Activated CD4-positive, alpha-beta T cell treated with anti-CD3 and anti-CD28 coated beads, Interleukin-2, amount 50 U/mL, for 1 hour (primary cell): ENCODE measurements around the gene AZIN2.
"Not testable (repeated sequence)": the region's sequence is repeated elsewhere in the genome, so short reads cannot be mapped to it uniquely, and the experiment has no call there.

ENCODE experiments used
- DNase-seq: peaks from one replicate; pipeline ENCODE4 v3.0.0-alpha.2; 2020

The AZIN2 gene

DNA sequence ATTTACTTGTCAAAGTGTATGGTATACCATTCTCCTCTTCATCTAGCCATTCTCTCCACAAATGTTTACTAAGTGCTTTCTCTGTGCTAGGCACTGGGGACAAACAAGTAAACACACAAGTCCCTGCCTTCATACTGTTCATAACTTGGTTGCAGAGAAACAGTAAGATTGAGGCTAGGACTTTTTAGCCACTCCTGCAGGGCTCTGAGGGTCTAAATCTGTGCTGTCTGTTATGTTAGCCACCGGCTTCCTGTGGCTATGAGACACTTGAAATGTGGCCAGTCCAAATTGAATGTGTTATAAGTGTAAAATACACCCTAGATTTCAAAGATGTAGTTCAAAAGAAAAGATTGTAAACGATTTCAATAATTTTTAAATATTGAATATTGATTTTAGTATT is 50.2 kb downstream of the AZIN2 start:
- DNase-seq: no peak

DNA sequence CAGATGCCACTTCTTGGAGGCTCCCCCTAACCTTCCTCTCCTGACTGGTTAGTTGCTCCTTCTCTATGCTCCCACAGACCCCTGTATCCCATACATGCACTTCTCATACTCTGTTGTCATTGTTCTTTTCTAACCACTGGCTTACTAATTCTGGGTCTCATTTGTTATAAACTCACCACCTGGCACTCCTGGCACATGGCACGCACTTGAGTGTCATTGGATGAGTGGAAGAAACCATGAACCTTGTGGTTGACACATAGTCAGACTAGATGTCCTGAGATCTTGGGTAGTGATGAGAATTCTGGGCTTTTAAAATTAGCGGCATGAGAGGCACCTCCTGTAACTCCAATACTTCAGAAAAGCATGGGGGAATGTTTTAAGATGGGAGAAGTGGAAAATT is 51.6 kb downstream of the AZIN2 start:
- DNase-seq: no peak

DNA sequence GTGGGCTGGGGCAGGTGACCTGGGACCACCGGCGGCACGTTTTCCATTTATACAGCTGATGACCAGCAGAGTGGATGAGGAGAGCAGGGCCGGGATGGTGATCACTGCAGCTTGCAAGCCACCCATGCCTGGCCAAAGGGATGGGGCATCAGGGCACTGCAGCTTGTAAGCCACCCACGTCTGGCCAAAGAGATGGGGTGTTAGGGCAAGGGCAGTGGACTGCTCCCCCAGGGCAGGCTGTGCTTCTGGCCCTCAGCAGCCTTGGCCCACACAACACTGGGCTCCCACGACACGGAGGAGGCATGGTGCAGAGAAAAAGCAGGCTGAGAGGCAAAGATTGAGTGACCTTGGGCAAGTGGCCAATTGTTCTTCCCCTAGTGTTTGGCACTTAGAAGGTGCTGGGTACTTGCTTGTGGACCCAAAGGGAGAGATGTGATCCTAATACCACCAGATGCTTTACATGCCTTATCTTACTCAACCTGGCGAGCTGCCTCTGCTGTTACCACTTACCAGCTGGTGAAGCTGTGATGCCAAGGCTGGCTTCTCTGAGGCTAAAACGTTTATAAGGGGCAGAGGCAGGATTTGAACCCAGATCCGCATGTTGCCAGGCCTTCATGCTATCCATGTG is 52.6 kb downstream of the AZIN2 start:
- no peak for DNase-seq

DNA sequence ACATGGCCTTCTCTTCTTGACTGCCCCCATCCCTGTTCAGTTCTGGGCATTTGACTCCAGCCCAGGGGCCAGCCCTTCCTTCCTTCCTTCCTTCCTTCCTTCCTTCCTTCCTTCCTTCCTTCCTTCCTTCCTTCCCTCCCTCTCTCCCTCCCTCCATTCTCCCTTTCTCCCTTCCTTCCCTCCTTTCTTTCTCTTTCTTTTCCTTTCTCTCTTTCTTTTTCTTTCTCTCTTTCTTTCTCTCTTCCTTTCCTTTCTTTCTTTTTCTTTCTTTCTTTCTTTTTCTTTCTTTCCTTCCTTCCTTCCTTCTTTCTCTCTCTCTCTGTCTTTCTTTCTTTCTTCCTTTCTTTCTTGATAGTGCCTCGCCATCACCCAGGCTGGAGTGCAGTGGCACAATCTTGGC is 55.1 kb downstream of the AZIN2 start:
- not testable (repeated sequence) for DNase-seq

DNA sequence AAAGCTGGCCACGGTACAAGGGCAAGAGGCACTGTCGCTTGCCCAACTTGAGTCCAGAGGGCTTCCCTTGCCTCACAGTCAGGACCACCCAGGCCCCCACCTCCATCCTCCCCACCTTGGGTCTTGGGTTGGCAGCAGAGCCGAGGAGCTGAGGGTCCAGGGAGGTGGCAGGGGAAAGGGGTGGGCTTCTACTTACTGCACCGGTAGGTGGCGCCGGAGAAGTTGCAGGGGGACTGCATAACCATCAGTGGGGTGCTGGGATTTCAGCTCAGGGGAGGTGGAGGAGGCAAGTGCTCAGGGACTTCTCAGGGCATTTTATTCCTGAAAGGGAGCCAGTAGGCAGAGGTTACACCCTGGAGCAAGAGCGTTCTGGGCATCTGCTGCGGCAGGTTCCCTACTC is 56.8 kb downstream of the AZIN2 start:
- peak; percentile 25 for DNase-seq

DNA sequence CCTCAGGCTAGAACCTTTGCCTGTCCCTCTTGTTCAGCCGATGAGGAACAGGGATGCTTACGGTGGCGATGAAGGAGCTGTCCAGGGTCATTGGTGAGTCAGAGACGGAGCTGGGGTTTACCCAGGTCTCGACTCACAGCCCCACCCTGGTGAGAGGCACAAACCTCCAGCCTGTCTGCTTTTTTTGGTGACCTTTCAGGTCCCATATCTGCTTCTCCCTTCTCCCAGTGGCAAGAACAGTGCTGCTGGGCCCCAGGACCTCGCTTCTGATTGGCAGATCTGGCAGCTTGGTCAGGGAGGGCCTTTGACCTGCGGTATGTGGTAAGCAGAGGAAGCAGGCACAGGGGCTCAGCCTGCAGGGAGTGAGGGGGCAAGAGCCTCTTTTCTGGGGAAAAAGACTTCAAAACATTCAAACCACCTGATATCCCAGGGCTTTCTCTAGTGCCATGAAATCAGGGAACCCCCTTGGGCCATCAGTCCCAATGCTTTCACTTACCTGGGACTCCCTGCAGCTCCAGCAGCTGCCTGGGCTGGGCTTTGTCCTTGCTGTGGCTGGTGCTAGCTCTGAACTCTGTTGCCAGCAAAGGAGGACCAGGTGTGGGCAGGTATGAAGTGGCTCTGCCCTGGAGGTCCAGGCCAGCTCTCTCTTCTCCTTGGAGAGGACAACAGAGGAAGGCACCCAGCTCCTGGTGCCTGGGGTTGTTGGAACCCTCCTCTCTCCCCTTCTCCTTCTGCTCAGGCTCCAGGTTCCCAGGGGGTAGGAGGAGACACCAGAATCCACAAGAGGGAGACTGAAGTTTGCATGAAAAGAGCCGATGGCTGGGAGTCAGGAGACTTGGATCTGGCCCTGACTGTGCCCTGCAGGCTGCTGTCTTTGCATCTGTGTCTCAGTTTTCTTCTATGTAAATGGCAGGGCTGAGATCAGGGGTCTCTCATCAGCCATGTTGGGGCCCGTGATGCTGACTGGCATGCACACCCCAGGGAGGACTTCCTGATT is 59.5 kb downstream of the AZIN2 start:
- no peak for DNase-seq

DNA sequence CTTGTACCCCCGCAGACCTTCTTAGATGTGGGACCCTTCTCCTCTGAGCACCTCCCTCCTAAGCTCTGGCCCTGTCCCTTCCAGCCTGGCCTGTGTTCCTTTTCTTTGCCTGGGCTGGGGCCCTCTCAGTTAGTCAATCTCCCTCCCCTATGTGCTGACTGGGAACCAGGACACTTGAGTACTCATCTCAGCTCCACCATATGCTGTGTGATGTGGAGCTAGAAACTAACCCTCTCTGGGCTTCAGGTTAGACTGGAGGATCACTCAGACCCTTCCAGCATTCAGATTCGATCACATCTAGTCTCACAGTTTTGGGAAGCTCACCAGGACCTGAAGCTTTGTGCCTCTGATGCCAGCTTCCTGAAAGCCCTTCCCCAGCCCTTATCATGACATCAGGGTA is 60.3 kb downstream of the AZIN2 start:
- DNase-seq: no peak

DNA sequence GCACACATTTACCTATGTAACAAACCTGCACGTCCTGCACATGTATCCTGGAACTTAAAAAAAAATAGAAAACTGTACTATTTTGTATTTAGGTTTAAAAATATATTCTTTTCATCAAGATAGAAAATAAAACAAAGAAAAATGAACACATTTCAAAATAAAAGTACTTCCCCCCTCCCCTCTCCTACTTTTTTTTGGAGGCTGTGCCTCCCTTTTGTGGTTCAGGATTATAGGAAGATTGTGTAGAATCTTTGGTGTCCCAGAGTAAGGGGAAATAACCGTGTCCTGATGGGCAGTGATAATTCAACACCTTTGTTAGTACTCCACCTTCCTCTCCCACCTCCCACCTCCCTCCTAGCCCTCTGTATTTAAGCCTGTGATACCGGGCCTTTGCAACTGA is 60.8 kb downstream of the AZIN2 start:
- no peak for DNase-seq

DNA sequence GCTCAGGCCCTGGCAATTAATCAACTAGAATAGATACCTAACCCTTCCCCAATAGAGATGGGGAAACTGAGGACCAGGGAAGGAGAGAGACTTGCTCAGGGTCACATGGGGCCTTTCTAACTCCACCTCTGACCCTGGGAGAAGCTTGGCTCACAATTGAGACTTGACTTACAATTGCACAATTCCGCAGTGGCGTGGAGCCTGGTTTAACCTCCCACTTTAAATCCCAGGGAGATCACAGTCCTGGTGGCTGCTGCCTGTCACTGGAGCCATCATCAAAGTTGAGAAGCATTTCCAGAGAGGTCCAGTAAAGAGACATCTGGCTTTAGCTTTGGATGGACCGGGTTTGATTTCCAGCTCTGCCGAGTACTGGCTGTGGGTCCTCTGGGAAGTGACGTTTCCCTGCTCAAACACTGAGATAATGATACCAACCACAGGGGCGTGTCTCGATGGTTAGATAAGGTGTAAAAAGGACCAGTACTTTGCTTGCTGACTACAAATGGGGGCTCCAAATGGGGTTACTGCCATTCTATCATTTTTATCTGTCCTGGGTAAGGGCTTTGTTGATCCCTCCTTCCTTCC is 61.6 kb downstream of the AZIN2 start:
- no peak for DNase-seq

DNA sequence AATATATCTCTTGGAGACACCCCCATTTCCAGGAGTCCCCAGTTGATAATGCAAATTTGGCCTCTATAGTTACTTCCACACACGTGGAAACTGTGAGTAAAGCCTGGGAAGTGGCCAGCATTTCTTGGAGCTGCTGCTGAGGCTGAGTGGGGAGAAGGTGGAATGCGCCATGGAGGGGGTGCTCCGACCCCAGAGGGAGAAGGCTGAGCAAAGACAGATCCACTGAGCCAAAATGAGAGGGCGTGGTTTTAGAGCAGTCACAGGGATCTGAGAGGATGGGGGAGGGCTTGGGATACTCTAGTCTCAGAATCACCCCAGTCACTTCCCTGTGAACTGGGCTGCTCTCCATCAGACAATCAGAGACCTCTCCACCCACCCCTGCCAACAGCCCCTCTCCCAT is 62.2 kb downstream of the AZIN2 start:
- DNase-seq: no peak

DNA sequence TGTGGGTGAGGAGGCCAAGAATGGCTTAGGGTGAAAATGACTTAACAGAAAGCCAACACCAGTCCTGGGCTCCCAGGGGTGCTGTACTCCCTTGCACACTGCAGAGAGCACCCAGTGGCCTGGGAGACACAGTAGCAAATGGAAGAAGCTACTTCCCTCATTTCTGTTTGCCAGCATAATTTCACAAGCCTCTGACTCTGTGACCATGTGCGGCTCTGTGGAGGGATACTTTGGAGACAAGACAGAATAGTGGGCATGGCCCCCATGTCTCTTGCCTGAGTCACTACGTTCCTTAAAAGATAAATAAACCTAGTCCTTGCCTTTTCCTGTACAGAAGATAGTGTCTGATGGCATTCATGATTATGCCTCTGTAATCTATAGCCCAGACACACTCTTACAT is 62.7 kb downstream of the AZIN2 start:
- DNase-seq: no peak

DNA sequence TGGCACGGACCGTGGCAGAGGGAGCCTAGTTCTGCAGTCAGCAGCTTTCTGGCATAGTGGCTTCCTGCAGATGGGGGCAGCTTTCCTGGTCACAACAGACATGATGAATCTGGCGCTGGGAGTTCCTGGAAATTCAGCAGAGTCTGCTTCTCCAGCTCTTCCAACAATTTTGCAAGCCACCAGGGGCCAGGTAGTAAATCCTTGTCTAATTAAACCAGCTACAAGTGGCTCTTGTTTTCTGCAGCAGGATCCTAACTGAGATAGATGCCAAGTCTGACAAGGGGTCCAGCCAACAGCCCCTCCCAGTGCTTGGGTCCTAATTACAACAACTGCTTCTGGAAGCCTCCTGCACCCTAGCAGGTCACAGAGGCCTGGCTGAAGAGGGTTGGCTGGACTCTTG is 65.0 kb downstream of the AZIN2 start:
- no peak for DNase-seq

DNA sequence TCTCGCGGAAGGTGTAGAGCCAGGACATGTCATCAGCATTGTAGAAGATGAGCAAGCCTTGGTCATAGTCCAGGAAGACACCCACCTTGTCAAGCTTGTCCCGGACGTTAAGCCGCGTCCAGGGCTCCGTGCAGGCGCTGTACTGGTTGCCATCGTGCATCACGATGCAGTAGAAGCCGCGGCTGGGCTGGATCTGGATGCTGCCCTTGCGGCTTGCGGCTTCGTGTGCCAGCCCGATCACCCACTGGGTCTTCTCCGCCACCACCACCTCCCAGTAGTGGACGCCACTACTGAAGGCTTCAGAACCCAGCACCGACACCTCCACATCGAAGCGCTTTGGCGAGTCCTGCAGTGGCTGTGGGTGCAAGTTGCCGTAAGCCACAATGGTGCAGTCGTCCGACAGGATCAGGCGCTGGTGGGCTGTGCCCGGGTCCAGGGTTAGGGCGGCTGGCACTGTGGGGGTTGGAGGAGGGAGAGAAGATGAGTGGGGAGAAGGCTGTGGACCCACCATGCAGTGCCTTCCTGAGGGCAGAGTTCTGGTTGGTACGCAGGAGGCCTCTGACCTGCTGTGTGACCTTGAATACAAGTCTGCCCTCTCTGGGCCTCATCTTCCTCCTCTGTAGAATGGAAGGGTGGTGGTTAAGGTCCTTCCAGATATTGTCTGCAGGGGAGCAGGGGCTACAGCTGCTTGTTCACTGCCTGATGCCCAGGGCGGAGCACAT is 66.5 kb downstream of the AZIN2 start:
- DNase-seq: no peak

DNA sequence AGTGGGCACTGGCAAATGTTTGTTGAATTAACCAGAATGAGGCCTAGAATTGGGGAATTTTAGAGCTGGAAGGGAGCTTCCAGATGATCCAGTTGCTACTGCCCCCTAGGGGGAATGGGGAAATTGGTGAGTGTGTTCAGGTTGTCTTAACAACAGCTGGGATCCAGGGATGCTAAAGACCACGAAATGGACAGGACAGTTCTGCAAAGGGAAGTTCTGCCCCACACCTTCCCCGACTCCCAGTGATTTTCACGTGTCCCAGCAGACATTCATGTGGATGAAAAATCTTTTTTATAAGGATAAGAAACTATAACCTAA is 67.0 kb downstream of the AZIN2 start:
- no peak for DNase-seq

DNA sequence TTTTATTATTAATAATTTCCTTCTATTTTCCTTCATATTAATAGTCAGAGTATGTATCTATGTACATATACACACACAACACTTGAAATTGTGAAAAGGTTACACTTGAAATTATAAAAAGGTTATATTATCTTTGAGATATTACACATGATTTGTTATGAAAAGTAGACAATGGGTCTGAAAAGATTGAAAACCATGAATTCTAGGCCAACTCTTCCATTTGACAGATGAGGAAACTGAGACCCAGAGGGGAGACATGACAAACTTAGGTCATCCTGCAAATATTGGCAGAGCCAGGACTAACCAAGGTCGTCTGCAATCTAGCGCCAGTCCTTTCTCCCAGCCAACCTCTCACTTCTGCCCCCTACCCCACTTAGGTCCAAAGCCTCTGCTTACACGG is 67.7 kb downstream of the AZIN2 start:
- no peak for DNase-seq

DNA sequence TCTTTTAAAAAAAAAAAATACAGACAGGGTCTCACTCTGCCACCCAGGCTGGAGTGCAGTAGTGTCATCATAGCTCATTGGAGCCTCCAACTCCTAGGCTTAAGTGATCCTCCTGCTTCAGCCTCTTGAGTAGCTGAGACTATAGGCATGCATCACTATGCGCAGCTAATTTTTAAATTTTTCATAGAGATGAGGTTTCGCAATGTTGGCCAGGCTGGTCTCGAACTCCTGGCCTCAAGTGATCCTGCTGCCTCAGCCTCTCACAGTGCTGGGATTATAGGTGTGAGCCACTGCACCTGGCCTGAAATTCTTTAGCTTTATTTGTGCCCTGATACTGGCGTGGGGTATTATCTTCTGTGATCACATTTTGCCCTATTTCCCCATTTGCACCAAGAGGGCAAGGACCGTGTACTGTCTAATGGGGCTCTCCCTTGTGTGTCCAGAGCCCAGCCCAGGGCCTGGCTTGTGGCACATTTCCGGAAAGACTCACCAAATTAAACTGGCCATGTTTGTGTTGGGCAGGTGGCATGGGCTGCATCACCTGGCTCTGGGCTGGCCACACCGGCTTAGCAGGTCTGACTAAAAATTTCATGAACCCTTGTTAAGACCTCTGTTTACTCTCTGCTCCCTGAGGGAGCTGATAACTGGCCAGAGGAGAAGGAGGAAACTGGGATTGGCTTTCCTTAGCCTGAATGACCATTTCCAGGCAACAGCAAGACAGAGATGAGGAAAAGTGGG is 68.7 kb downstream of the AZIN2 start:
- DNase-seq: no peak

DNA sequence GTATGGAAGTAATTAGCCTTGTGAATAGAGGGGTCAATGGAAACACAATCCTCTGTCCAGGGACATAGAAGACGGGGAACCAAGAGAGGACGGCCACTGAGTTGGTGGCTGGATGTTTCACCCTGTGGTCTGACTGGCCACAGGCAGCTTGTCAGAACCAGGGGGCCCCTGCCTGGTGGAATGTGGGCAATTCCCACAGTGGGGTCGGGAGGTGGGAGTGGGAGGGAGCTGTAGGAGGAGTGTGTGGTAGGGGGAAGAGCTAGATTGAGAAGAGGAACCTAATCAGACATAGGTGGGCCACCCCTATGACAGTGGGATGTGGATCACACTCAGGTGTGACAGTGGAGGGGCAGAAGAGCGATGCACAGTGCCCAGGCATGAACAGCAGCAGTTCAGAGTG is 69.6 kb downstream of the AZIN2 start:
- no peak for DNase-seq

DNA sequence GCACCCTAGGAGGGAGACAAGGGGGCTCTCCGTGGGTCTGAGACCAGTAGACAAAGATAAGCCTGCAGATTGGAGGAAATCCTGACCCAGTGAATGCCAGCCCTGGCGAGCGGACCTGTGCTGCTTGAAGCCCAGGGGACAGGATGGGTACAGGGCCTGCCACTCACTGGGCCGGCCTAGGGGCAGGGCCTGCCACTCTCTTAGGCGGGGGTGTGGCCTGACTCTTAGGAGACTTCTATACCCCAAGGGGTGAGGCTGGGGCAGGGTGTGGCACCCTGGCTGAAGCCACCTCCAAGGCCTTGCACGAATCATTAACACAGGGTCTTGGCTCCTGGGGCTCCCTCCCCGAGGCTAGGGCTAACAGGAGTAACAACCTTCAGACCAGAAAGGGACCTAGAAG is 70.2 kb downstream of the AZIN2 start:
- DNase-seq: no peak

DNA sequence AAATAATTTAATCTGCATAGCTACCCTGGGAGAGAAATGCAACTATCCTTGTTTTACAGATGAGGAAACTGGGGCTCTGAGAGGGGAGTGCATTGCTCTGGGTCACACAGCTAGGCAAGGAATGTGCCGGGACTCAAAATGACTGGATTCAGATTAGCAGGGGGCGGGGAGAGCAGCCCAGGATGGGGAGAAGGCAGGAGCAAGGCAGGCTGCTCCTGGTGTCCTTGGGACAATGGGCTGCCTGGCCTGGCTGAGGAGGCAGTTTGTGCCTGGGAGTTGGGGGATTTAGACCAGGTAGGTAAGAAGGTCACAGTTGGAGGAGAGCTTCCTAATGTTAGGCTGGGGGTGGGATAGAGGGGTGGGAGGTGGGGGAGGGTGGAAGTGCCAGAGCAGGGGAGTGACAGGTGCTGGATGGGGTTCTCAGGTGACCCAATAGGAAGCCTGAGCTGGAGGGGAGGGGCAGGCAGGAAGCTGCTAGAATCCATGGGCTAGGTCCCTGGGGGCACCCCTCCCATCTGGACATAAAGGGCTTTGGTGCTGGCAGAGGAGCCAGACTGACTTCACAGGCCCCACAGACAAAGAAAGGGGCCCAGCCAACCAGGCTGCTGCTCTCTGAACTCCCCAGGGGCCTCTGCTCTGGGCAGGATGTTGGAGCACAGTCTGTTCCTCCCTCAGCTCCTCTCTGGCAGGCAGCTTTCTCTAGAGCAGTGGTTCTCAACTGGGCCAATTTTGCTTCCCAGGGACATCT is 71.9 kb downstream of the AZIN2 start:
- DNase-seq: no peak

DNA sequence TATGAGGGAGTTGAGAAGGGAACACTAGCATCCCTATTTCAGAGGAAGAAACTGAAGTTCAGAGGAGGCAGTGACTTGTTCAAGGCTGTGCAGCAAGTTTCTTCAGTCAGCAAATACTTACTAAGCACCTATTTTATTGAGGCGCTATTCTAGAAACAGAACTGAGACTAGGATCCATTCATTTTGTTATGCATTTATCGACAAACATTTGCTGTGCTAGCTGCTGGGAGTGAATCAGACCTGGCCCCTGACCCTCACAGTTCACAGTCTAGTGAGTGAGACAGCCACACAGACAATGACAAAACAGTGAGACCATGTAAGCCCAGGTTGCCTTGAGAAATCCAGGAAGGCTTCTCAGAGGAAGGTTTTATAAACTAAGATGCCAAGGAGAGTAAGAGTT is 72.7 kb downstream of the AZIN2 start:
- DNase-seq: no peak

DNA sequence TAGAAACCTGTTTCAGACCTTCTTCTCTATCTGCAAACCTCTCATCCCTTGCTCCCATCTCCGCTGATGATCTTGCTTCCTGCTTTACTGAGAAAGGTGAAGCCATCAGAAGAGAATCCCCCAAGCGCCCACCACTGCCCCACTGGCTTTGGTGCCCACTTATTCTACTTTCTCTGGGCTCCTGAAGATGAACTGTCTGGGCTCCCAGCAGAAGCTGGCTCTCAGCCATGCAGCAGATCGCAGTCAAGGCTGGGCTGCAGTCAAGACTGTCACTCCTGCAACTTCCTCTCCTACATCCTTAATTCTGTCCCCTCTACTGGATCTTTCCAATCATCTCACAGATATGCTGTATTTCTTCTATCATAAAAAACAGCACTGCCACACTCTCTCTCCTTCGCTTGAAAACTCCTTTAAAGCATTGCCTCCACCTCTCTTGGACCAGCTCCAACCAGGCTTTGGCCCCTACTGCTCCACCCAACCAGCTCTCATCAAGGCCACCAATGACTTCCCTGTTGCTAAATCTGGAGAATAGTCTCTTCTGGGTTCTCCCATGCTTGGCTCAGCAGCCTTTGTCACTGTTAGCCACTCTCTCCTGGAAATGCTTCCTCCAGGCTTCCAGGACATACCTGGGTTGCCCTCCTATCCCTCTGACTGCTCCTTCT is 75.1 kb downstream of the AZIN2 start:
- no peak for DNase-seq

DNA sequence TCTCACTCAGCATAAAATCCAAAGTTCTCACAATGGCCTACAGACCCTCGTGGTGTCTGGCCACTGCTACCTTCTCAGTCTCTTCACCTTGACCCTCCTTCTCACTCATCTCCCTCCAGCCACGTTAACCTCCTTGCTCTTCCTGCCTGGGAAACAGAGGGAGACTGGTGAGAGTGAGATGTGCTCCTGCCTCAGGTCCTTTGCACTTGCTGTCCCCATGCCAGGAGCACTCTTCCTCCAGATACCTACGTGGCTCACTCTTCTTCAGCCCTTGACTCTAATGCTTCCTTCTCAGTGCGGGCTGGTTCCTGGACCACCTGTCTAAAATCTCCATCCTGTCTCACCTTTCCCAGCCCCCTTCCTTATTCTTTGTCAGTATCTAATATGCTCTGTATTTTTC is 76.2 kb downstream of the AZIN2 start:
- no peak for DNase-seq
